PC-9 (cell line): ENCODE measurements around the gene TPRN.

Source experiments
- CTCF ChIP-seq: fragments of 200-600 bp; sonication (generic); conservative IDR thresholded peaks from 2 replicates; pipeline ENCODE4 v1.6.1; 2017; ENCODE audit warnings: mixed run types, antibody characterized with exemption, mild to moderate bottlenecking, moderate library complexity
- EZH2 ChIP-seq: fragments of 200-600 bp; sonication (generic); IDR thresholded peaks from 2 replicates; pipeline ENCODE4 v1.8.0; 2017; ENCODE audit warnings: antibody characterized with exemption, low read depth

DNA sequence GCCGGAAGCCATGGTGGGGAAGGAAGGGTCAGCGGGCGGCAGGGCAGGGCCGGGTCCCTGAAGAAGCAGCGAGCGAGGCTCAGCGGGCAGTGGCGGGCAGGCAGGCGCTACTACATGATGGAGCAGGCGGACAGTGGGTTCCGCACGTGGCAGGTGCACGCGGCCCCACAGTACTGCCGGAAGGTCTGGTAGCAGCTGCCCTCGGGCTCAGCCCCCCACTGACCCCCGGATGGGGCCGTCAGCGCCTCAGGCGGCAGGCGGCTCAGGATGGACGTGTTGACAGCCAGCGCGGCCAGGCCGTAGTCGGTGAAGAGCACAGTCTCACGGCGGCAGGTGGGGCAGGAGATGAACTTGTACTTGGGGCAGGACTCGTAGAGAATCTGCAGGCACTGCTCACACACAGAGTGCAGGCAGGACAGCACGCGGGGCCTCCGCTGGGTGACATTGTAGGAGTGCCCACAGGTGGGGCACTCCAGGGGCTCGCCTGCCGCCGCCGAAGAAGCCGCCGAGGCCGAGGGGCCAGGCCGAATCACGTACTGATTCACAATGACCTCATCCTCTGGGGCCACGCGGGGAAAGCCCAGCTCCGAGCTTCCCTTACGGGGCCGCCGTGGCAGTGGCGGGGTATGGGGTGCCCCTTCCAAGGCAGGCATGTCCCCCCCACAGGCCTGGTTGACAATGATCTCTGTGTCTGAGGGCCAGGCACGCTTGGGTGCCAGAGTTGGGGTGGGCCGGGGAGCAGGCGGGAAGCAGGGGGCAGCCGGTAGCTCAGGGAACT is 20.0 kb upstream of the TPRN start:
- TF ChIP-seq CTCF, result no peak
- no peak for TF ChIP-seq EZH2
